Measurements from ENCODE around the gene NFATC1. TPM values are rescaled to one million over a fixed set of nuclear protein-coding genes. Genes with fewer than 3 reads are reported as not detected.

Gene NFATC1
- total RNA-seq, 2 experiments from 2014 or later = 36.9 to 37.1 TPM

DNA sequence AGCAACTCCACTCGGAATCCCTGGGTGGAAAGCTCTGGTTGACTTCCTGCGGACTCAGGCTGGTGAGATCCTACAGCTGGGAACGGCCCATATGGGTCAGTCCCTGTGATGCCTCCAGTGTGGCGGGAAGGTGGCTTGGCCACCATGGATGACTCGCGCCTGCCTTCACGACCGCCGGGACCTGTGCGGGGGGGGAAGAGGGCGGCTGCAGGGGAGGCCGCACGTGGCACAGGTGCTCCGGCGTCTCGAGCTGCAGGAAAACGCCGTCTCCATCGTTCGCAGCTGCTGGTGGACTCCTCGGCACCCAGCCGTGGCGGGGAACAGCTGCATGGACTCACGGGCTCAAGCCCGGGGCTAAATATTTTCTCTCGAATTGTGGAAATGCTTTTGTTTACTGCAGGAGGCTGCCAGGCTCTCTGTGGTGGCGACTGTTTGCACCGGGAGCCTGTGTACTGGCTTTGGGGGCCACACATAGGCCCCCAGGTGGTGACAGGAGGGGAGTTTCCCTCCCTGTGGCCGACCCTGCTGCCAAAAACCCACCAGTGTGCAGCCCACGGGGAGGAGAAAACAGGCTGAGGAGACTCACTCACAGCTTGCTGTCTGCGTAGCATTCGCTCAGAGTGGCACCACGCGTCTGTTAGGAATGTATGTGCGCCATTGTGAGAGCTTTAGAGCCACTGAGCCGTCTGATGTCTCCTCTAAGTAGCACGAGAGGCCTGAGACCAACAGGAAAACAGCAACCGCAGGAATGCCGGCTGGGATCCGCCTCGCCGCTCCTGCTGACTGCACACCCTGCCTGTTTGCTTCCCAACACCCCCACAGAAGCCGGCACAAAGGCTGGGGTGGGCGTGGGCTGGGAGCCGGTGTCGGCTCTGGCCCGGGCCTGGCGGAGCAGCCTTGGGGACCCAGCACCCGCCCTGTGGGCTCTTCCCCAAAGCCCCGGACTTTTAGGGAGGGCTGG is 89.2 kb downstream of the NFATC1 start:
- Mint-ChIP-seq H3K9me3 (no peaks in the 10 kb centered on the region), H3K27ac (peak overlapping the region; percentile 36), H3K36me3 (ENCODE audit: low read depth) (peaks cover 2% of the 10 kb centered on the region), H3K4me1 (no peaks in the 10 kb centered on the region), H3K27me3 (no peaks in the 10 kb centered on the region), H3K4me3 (no peak overlapping the region)
- POLR2A ChIA-PET = no interaction called here
- CTCF ChIA-PET = no interaction called here
- DNase-seq = no peak

DNA sequence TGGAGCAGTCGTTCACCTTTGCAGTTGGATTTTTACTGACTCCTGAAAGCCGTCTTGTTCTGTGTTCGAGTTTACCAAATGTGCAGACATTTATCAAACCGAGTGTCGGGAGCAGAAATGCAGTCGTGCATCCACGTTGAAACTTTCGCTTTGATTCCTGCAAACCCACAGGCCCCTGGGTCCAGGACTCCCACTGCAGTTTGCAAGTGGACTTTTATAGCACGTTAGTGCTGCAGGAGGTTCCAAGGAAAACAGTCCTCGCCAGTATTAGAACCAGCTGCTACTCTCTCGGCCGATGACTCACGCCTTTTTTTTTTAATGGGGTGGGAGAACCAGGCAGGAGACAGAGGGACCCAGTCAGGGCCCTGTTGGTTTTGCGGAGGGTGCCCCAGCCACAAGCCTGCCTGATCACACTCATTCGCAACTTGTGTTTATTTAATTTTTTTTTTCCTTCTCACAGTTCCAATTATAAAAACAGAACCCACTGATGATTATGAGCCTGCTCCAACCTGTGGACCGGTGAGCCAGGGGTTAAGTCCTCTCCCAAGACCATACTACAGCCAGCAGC is 90.1 kb downstream of the NFATC1 start:
- Mint-ChIP-seq H3K36me3 (ENCODE audit: low read depth) (peaks cover 2% of the 10 kb centered on the region), H3K4me1 (no peaks in the 10 kb centered on the region), H3K27ac (no peak overlapping the region), H3K4me3 (no peak overlapping the region), H3K27me3 (no peaks in the 10 kb centered on the region), H3K9me3 (no peaks in the 10 kb centered on the region)
- ChIA-PET CTCF (interaction anchor here (2.1 kb wide), 1 partner anchor 11 kb away, joined by 5 read pairs; no protein-coding TSS in a partner anchor), POLR2A (no interaction called here)
- no peak for DNase-seq

DNA sequence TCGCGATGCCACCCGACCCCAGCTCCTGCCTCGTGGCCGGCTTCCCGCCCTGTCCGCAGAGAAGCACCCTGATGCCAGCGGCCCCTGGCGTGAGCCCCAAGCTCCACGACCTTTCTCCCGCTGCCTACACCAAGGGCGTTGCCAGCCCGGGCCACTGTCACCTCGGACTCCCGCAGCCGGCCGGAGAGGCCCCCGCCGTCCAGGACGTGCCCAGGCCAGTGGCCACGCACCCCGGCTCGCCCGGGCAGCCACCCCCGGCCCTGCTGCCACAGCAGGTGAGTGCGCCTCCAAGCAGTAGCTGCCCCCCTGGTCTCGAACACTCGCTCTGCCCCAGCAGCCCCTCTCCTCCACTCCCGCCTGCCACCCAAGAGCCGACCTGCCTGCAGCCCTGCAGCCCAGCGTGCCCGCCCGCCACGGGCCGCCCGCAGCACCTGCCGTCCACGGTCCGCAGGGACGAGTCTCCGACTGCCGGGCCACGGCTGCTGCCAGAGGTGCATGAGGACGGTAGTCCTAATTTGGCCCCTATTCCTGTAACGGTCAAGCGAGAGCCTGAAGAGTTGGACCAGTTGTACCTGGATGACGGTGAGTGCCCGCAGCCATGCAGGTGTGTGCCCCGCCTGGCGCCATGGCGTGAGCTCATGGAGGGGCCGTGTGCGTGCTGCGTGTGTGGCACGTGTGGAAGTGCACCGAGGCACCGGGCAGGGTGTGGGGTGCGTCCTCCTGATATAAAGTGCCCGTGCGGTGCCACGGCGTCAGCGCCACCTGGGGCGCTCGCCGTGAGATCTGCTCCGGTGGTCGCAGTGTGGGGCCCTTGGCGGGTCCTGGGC is 90.8 kb downstream of the NFATC1 start:
- POLR2A ChIA-PET = no interaction called here

DNA sequence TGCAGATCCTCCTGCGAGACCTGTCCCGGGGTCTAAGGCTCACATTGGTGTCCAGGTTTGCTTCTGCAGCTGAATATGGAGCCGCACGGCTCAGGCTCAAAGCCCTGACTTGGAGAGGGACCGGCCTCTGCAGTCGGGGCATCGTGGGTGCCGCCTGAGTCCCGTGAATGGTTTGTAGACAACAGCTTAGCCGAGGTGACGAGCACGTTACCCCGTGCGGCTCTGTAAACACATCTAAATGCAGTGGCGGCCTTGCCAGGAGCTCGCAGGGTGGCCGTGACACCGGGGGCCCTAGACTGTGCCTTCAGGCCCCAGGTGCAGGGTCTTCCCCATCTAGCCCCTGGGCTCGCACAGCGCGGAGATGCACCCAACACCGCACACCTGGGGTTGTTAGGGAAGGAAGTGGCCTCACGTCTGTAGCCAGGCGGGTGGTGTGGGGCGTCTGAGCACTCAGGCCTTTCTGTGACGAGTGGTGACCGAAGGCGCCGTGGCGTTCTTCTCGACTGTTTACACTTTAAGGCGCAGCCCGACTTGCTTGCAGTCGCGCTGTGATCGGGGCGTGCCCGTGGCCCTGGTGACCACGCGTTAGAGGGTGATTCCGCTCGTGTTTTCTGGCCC is 91.6 kb downstream of the NFATC1 start:
- POLR2A ChIA-PET = no interaction called here
- Mint-ChIP-seq H3K27ac (no peak overlapping the region), H3K27me3 (no peaks in the 10 kb centered on the region), H3K4me1 (peaks cover 10% of the 10 kb centered on the region), H3K36me3 (ENCODE audit: low read depth) (peaks cover 11% of the 10 kb centered on the region), H3K9me3 (no peaks in the 10 kb centered on the region), H3K4me3 (no peak overlapping the region)
- CTCF ChIA-PET = interaction anchor here (1.0 to 2.1 kb wide), 2 partner anchors 9 to 108 kb away, joined by 4 to 5 read pairs; no protein-coding TSS in a partner anchor
- DNase-seq = no peak

More for the DNA sequence above, 90.8 kb downstream of the NFATC1 start:
- Mint-ChIP-seq H3K9me3 (no peaks in the 10 kb centered on the region), H3K4me1 (peaks cover 4% of the 10 kb centered on the region), H3K4me3 (no peak overlapping the region), H3K27ac (no peak overlapping the region), H3K27me3 (no peaks in the 10 kb centered on the region), H3K36me3 (ENCODE audit: low read depth) (peaks cover 5% of the 10 kb centered on the region)
- no peak for DNase-seq
- CTCF ChIA-PET = interaction anchor here (2.1 kb wide), 1 partner anchor 10 kb away, joined by 5 read pairs; no protein-coding TSS in a partner anchor

DNA sequence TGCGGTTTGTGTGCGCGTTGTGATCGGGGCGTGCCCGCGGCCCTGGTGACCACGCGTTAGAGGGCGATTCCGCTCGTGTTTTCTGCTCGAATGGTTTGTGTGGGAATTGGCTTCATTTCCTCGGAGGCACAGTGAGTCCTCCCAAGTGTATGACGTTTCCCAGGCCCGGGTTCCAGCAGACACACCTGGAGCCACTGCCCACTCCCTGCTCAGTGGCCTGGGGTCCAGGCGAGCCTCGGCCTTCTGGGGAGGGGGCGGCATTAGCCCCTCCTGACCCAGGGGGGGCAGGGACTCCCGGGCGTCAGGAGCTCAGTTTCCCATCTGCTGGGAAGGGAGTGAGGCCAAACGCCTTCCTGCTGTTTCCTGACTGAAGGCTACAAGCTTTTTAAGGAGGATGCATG is 92.1 kb downstream of the NFATC1 start:
- Mint-ChIP-seq H3K9me3 (no peaks in the 10 kb centered on the region), H3K27me3 (no peaks in the 10 kb centered on the region), H3K4me1 (peaks cover 12% of the 10 kb centered on the region), H3K27ac (no peak overlapping the region), H3K4me3 (no peak overlapping the region), H3K36me3 (ENCODE audit: low read depth) (peaks cover 11% of the 10 kb centered on the region)
- ChIA-PET POLR2A (no interaction called here), CTCF (interaction anchor here (1.0 to 2.1 kb wide), 3 partner anchors 9 to 109 kb away, joined by 3 to 5 read pairs (median 4); no protein-coding TSS in a partner anchor)
- DNase-seq = no peak

DNA sequence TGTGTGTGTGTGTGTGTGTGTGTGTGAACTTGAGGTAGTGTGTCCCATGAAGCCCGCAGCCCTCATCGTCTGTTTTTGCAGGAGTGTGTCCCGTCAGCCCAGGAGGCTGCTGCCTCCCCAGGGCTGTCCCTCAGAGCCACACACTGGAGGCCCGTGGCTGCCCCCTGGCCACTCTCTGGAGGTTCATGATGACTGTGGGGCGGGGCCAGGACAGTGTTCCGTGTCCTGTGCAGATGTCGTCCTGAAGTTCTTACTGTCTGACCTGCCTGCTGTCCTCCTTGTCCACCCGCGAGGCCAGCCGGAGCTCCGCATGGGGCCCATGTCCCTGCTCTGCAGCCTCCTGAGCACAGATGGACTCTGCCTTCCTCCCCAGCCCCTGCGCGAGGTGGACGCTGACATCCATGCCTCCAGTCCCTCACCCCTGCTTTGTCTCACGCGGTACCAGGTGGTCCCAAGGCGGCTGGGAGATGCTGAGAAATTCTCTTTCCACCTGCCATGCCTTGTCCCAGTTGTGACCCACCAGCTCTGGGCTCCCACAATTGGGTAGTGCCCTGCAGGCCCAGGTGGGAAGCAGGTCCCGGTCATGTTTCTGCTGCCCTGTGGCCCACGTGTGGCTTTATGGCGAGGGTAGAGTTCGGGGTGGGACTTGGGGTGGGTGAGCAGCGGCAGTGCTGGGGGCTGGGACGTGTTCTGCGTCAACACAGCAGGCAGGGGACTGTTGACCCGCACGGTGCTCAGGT is 92.8 kb downstream of the NFATC1 start:
- ChIA-PET POLR2A (no interaction called here), CTCF (interaction anchor here (0.8 to 1.0 kb wide), 3 partner anchors 11 to 110 kb away, joined by 3 to 4 read pairs (median 3); no protein-coding TSS in a partner anchor)
- no peak for DNase-seq
- no peak overlapping the region for H3K4me3 Mint-ChIP-seq
- H3K27ac Mint-ChIP-seq = no peak overlapping the region
- H3K9me3 Mint-ChIP-seq = no peaks in the 10 kb centered on the region
- peaks cover 12% of the 10 kb centered on the region for H3K36me3 Mint-ChIP-seq (ENCODE audit: low read depth)
- peaks cover 13% of the 10 kb centered on the region for H3K4me1 Mint-ChIP-seq
- H3K27me3 Mint-ChIP-seq = no peaks in the 10 kb centered on the region

- H3K9me3 Mint-ChIP-seq = no peaks in the 10 kb centered on the region
- no peak overlapping the region for H3K4me3 Mint-ChIP-seq
- peaks cover 13% of the 10 kb centered on the region for H3K4me1 Mint-ChIP-seq
- H3K27ac Mint-ChIP-seq = no peak overlapping the region
- H3K27me3 Mint-ChIP-seq = no peaks in the 10 kb centered on the region
- H3K36me3 Mint-ChIP-seq (ENCODE audit: low read depth) = peaks cover 14% of the 10 kb centered on the region
- CTCF ChIA-PET = interaction anchor here (0.8 to 1.0 kb wide), 2 partner anchors 11 to 21 kb away, joined by 3 read pairs; no protein-coding TSS in a partner anchor
- no peak for DNase-seq
- POLR2A ChIA-PET = no interaction called here
Measured at GRCh38 chr18:79489051-79489898, 93.5 kb downstream of the NFATC1 start.

DNA sequence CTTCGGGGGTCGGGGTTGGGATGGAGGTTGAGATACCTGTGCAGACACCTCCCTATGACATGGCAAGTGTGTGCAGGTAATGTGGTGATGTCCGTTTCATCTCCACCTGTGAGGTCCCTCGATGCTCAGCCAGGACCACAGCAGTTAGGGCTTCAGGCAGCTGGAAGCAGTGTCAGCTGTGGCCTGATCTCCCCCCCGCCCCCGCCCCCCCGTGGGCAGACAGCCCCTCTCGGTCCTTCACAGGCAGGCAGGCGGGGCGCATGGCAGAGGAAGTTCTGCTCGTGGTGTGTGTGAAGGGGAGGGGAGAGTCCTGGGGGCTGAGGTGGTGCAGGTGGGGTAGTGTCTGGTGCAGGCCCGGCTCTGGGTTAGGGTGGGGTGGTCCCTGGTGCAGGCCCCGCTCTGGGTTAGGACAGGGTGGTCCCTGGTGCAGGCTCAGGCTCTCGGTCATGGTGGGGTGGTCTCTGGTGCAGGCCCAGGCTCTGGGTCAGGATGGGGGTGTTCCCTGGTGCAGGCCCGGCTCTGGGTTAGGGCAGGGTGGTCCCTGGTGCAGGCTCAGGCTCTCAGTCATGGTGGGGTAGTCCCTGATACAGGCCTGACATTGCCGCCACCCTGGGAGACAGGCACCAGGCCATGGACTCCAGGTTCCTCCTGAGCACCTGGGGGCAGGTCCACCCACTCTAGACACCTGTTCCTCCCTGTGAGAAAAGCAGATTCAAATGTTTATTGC is 94.3 kb downstream of the NFATC1 start:
- Mint-ChIP-seq H3K27me3 (no peaks in the 10 kb centered on the region), H3K4me1 (peaks cover 13% of the 10 kb centered on the region), H3K36me3 (ENCODE audit: low read depth) (peaks cover 17% of the 10 kb centered on the region), H3K27ac (no peak overlapping the region), H3K4me3 (no peak overlapping the region), H3K9me3 (no peaks in the 10 kb centered on the region)
- ChIA-PET CTCF (no interaction called here), POLR2A (no interaction called here)
- no peak for DNase-seq

- Mint-ChIP-seq H3K36me3 (ENCODE audit: low read depth) (peaks cover 23% of the 10 kb centered on the region), H3K9me3 (peaks cover 2% of the 10 kb centered on the region), H3K4me3 (no peak overlapping the region), H3K4me1 (peaks cover 13% of the 10 kb centered on the region), H3K27me3 (no peaks in the 10 kb centered on the region), H3K27ac (no peak overlapping the region)
- no peak for DNase-seq
- ChIA-PET CTCF (no interaction called here), POLR2A (no interaction called here)
Measured at GRCh38 chr18:79490626-79491041, 94.9 kb downstream of the NFATC1 start.

DNA sequence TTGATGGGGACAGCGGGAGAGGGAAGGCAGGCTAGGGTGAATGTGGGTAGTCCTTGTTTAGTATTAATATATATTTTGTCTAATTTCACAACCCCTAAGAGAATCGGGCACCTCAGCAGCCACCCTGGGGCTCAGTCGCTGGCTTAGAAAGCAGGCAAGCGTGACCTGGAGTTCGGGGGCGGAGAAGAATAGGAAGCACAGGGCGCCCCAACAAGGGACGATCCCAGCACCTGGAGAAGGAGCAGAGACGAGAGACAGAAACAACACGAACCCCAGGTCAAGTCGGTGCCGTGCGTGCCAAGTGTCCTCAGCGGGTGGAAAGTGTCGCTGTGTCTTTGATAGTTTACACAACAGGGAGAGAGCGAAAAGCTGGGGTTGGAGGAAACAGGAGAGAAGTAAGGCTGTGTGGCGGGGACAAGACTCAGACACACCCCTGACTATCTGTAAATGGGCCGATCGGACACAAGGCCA is 95.4 kb downstream of the NFATC1 start:
- H3K4me3 Mint-ChIP-seq = no peak overlapping the region
- peaks cover 26% of the 10 kb centered on the region for H3K36me3 Mint-ChIP-seq (ENCODE audit: low read depth)
- H3K4me1 Mint-ChIP-seq = peaks cover 13% of the 10 kb centered on the region
- peaks cover 4% of the 10 kb centered on the region for H3K9me3 Mint-ChIP-seq
- H3K27ac Mint-ChIP-seq = no peak overlapping the region
- H3K27me3 Mint-ChIP-seq = no peaks in the 10 kb centered on the region
- DNase-seq = no peak
- CTCF ChIA-PET = no interaction called here
- POLR2A ChIA-PET = no interaction called here

Data from activated CD4-positive, alpha-beta T cell treated with anti-CD3 and anti-CD28 coated beads, Interleukin-2, amount 10 ng/mL, durations not matched to agents 7 days and 5 days (primary cell).